ENCODE data around the gene ANKS1A. TPM values are rescaled to one million over a fixed set of nuclear protein-coding genes. Genes with fewer than 3 reads are reported as not detected.

Gene ANKS1A
- polyA plus RNA-seq, 1 of the 3 experiments (the other 2 are of a cell fraction), result 7.6 TPM

DNA sequence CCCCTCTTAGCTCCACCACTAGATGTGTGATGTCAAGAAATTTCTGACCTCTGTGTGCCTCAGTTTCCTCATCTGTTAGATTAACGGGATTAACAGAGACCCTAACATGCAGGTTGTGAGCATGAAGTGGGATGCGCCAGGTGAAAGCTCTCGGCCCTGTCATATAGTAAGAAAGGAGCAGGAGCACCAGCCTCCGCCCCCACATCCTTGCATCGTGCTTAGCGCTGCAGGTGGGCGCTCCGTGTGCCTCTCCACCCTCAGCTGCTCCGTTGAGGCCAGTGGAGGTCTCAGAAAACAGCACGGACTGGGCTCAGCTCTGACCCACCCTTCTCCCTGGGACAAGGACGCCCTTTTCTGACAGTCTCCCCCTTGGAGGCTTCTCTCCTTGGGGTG lies 188.7 kb downstream of the ANKS1A start:
- CTCF ChIA-PET, result interaction anchor here (1.9 kb wide), 1 partner anchor 91 kb away, joined by 6 read pairs; no protein-coding TSS in a partner anchor
- WGBS (ENCODE audit: low lambda C conversion rate), result 85% methylated on average over 11 of the region's 11 CpGs
- H3K4me2 ChIP-seq, result no peak overlapping the region
- H3K79me2 ChIP-seq (ENCODE audit: insufficient read depth), result no peaks in the 10 kb centered on the region
- POLR2A ChIA-PET, result no interaction called here
- TF ChIP-seq, protein P1, sequence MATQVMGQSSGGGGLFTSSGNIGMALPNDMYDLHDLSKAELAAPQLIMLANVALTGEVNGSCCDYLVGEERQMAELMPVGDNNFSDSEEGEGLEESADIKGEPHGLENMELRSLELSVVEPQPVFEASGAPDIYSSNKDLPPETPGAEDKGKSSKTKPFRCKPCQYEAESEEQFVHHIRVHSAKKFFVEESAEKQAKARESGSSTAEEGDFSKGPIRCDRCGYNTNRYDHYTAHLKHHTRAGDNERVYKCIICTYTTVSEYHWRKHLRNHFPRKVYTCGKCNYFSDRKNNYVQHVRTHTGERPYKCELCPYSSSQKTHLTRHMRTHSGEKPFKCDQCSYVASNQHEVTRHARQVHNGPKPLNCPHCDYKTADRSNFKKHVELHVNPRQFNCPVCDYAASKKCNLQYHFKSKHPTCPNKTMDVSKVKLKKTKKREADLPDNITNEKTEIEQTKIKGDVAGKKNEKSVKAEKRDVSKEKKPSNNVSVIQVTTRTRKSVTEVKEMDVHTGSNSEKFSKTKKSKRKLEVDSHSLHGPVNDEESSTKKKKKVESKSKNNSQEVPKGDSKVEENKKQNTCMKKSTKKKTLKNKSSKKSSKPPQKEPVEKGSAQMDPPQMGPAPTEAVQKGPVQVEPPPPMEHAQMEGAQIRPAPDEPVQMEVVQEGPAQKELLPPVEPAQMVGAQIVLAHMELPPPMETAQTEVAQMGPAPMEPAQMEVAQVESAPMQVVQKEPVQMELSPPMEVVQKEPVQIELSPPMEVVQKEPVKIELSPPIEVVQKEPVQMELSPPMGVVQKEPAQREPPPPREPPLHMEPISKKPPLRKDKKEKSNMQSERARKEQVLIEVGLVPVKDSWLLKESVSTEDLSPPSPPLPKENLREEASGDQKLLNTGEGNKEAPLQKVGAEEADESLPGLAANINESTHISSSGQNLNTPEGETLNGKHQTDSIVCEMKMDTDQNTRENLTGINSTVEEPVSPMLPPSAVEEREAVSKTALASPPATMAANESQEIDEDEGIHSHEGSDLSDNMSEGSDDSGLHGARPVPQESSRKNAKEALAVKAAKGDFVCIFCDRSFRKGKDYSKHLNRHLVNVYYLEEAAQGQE (IDR thresholded peaks at IDR 0.05; ENCODE audit: low read depth, low read length), result no peak
- TF ChIP-seq EP300 (IDR thresholded peaks at IDR 0.05; ENCODE audit: borderline replicate concordance in 1 of 2, low read depth in 1 of 2, low read length in 1 of 2) (no peak), RCOR1 (IDR thresholded peaks at IDR 0.05; ENCODE audit: low read length) (no peak), RFX5 (IDR thresholded peaks at IDR 0.05; ENCODE audit: low read length) (no peak), RAD21 (IDR thresholded peaks at IDR 0.05; ENCODE audit: low read length) (no peak), FOXJ3 (CRISPR knock-in tag; IDR thresholded peaks at IDR 0.05) (no peak)
- TF ChIP-seq, protein P2, sequence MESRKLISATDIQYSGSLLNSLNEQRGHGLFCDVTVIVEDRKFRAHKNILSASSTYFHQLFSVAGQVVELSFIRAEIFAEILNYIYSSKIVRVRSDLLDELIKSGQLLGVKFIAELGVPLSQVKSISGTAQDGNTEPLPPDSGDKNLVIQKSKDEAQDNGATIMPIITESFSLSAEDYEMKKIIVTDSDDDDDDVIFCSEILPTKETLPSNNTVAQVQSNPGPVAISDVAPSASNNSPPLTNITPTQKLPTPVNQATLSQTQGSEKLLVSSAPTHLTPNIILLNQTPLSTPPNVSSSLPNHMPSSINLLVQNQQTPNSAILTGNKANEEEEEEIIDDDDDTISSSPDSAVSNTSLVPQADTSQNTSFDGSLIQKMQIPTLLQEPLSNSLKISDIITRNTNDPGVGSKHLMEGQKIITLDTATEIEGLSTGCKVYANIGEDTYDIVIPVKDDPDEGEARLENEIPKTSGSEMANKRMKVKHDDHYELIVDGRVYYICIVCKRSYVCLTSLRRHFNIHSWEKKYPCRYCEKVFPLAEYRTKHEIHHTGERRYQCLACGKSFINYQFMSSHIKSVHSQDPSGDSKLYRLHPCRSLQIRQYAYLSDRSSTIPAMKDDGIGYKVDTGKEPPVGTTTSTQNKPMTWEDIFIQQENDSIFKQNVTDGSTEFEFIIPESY (IDR thresholded peaks at IDR 0.05; ENCODE audit: borderline replicate concordance, low read depth), result no peak
- no peaks in the 10 kb centered on the region for H4K20me1 ChIP-seq (ENCODE audit: insufficient read depth)
- H3F3A ChIP-seq (replicated peaks; ENCODE audit: insufficient read depth), result no peaks in the 10 kb centered on the region
- no peaks in the 10 kb centered on the region for H3K27me3 ChIP-seq (ENCODE audit: insufficient read depth)
- no peak overlapping the region for H3K4me3 ChIP-seq (ENCODE audit: low read depth in 2 of 2, low read length in 1 of 2)
- no peak for DNase-seq
- no peak overlapping the region for H3K27ac ChIP-seq (ENCODE audit: low read depth in 2 of 2, low read length in 1 of 2)
- no peak overlapping the region for H2AFZ ChIP-seq (ENCODE audit: low read depth)
- H3K9me2 ChIP-seq, result no peaks in the 10 kb centered on the region
- H3K36me3 ChIP-seq (replicated peaks in 1 of 2; ENCODE audit: control insufficient read depth in 1 of 2, insufficient read depth in 2 of 2, low read length in 1 of 2), result peaks cover 0 to 22% of the 10 kb centered on the region in 2 experiments
- H3K9ac ChIP-seq, result no peak overlapping the region
- H3K9me3 ChIP-seq, result no peaks in the 10 kb centered on the region
- H3K4me1 ChIP-seq (ENCODE audit: control insufficient read depth in 1 of 2, insufficient read depth in 2 of 2, low read depth in 1 of 2, low read length in 1 of 2), result no peaks in the 10 kb centered on the region

DNA sequence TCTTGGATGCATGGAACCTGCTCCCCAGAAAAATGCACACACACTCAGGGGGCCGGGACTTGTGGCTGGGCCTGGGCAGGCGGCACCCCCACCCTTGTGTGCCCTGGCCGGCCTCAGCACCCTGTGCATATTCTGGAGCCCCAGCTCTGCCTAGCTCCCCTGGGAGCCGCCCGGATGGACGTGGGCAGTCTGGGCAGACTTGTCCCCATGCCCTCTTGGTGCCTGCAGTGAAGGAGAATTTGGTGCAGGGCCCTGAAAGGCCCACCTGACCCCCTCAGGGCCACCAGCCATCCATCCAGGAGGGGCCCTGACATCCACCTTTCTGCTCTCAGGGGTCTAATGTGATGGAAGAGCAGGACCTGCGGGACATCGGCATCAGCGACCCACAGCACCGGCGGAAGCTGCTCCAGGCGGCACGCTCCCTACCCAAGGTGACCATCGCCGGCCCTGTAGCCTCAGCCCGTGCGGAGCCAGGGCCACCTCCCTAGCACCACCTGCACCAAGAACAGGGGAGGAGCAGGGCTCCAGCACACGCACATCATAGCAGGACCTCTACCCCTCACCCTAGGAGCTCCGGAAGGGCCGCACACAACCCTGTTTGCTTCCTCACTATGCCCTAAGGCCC lies 189.3 kb downstream of the ANKS1A start:
- POLR2A ChIA-PET, result no interaction called here
- H3K79me2 ChIP-seq (ENCODE audit: insufficient read depth), result no peaks in the 10 kb centered on the region
- H3F3A ChIP-seq (replicated peaks; ENCODE audit: insufficient read depth), result no peaks in the 10 kb centered on the region
- no peak overlapping the region for H2AFZ ChIP-seq (ENCODE audit: low read depth)
- H4K20me1 ChIP-seq (ENCODE audit: insufficient read depth), result no peaks in the 10 kb centered on the region
- no peak overlapping the region for H3K4me3 ChIP-seq (ENCODE audit: low read depth in 2 of 2, low read length in 1 of 2)
- no peak overlapping the region for H3K27ac ChIP-seq (ENCODE audit: low read depth in 2 of 2, low read length in 1 of 2)
- WGBS (ENCODE audit: low lambda C conversion rate), result 92% methylated on average over 3 of the region's 20 CpGs
- H3K9me3 ChIP-seq, result no peaks in the 10 kb centered on the region
- no peak overlapping the region for H3K9ac ChIP-seq
- H3K9me2 ChIP-seq, result no peaks in the 10 kb centered on the region
- H3K4me2 ChIP-seq, result no peak overlapping the region
- no peaks in the 10 kb centered on the region for H3K27me3 ChIP-seq (ENCODE audit: insufficient read depth)
- H3K4me1 ChIP-seq (ENCODE audit: control insufficient read depth in 1 of 2, insufficient read depth in 2 of 2, low read depth in 1 of 2, low read length in 1 of 2), result no peaks in the 10 kb centered on the region
- TF ChIP-seq POLR2AphosphoS5 (IDR thresholded peaks at IDR 0.05; ENCODE audit: low read depth, low read length), result no peak
- no peak for TF ChIP-seq CHD2 (IDR thresholded peaks at IDR 0.05; ENCODE audit: low read length, partially characterized antibody)
- TF ChIP-seq, protein P3, sequence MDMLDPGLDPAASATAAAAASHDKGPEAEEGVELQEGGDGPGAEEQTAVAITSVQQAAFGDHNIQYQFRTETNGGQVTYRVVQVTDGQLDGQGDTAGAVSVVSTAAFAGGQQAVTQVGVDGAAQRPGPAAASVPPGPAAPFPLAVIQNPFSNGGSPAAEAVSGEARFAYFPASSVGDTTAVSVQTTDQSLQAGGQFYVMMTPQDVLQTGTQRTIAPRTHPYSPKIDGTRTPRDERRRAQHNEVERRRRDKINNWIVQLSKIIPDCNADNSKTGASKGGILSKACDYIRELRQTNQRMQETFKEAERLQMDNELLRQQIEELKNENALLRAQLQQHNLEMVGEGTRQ (IDR thresholded peaks at IDR 0.05; ENCODE audit: borderline replicate concordance, low read depth, low read length), result no peak
- TF ChIP-seq TCF12 (IDR thresholded peaks at IDR 0.05), result no peak
- no peak for TF ChIP-seq MEF2A (IDR thresholded peaks at IDR 0.05; ENCODE audit: borderline replicate concordance, low read depth)
- peaks cover 0 to 27% of the 10 kb centered on the region in 2 experiments for H3K36me3 ChIP-seq (replicated peaks in 1 of 2; ENCODE audit: control insufficient read depth in 1 of 2, insufficient read depth in 2 of 2, low read length in 1 of 2)
- CTCF ChIA-PET, result no interaction called here
- no peak for DNase-seq
